HepG2 (cell line): Measurements from ENCODE around the gene ZFPL1. TPM values are rescaled to one million over a fixed set of nuclear protein-coding genes. Genes with fewer than 3 reads are reported as not detected.

Source experiments
- FOXO1 ChIP-seq: sonication (generic); formaldehyde crosslinking; IDR thresholded peaks from 2 replicates; pipeline ENCODE4 v1.4.0; 2020; ENCODE audit warnings: missing genetic modification reagents
- HNRNPK ChIP-seq: fragments of 200-400 bp; formaldehyde crosslinking; IDR thresholded peaks from 2 replicates; pipeline ENCODE4 v1.6.1; 2018; ENCODE audit warnings: low read length, low read depth, moderate library complexity, mild to moderate bottlenecking; ENCODE audit not compliant: poor library complexity, severe bottlenecking
- HOXA3 ChIP-seq: sonication (generic); formaldehyde crosslinking; IDR thresholded peaks from 2 replicates; pipeline ENCODE4 v1.5.0; 2020; ENCODE audit warnings: missing genetic modification reagents
- JUN ChIP-seq: sonication (generic); formaldehyde crosslinking; IDR thresholded peaks from 2 replicates; pipeline ENCODE4 v1.4.0; 2020; ENCODE audit warnings: mild to moderate bottlenecking, missing genetic modification reagents
- MNT ChIP-seq: fragments of 450-650 bp; IDR thresholded peaks from 2 replicates; pipeline ENCODE4 v1.6.1; 2016
- NCOA5 ChIP-seq: sonication (generic); formaldehyde crosslinking; IDR thresholded peaks from 2 replicates; pipeline ENCODE4 v1.4.0; 2020; ENCODE audit warnings: missing genetic modification reagents
- NR2F6 ChIP-seq, 2 experiments: IDR thresholded peaks; 2 replicates each; pipeline ENCODE4 v1.6.1; 2016; ENCODE audit warnings: antibody characterized with exemption in 1 of 2, mild to moderate bottlenecking in 1 of 2
- PAWR ChIP-seq: sonication (generic); formaldehyde crosslinking; IDR thresholded peaks from 2 replicates; pipeline ENCODE4 v1.4.0; 2020; ENCODE audit warnings: missing genetic modification reagents, mild to moderate bottlenecking, borderline replicate concordance
- PBX2 ChIP-seq: IDR thresholded peaks from 2 replicates; pipeline ENCODE4 v1.6.1; 2016; ENCODE audit warnings: control low read depth
- PREB ChIP-seq: sonication (generic); formaldehyde crosslinking; IDR thresholded peaks from 2 replicates; pipeline ENCODE4 v1.4.0; 2020; ENCODE audit warnings: missing genetic modification reagents
- SIN3A ChIP-seq: IDR thresholded peaks from 2 replicates; pipeline ENCODE4 v1.6.1; 2011; ENCODE audit warnings: low read depth, mild to moderate bottlenecking, control low read depth, low read length, borderline replicate concordance
- SRSF4 ChIP-seq: fragments of 200-400 bp; formaldehyde crosslinking; IDR thresholded peaks from one replicate; pipeline ENCODE4 v1.6.1; 2018; ENCODE audit warnings: mild to moderate bottlenecking, low read depth, low read length, moderate library complexity; ENCODE audit not compliant: poor library complexity, severe bottlenecking
- TEF ChIP-seq: sonication (generic); formaldehyde crosslinking; IDR thresholded peaks from 2 replicates; pipeline ENCODE4 v1.5.0; 2020; ENCODE audit warnings: missing genetic modification reagents
- ZBTB21 ChIP-seq: sonication (generic); formaldehyde crosslinking; IDR thresholded peaks from 2 replicates; pipeline ENCODE4 v1.4.0; 2020; ENCODE audit warnings: missing genetic modification reagents
- ZMAT3 ChIP-seq: sonication (generic); formaldehyde crosslinking; conservative IDR thresholded peaks from 2 replicates; pipeline ENCODE4 v1.7.0; 2021; ENCODE audit warnings: missing genetic modification reagents
- ZNF256 ChIP-seq: sonication (generic); formaldehyde crosslinking; conservative IDR thresholded peaks from 2 replicates; pipeline ENCODE4 v1.4.0; 2020; ENCODE audit warnings: missing genetic modification reagents
- ZNF317 ChIP-seq: sonication (generic); formaldehyde crosslinking; IDR thresholded peaks from 2 replicates; pipeline ENCODE4 v1.5.0; 2020; ENCODE audit warnings: mild to moderate bottlenecking, missing genetic modification reagents
- ZNF329 ChIP-seq: sonication (generic); formaldehyde crosslinking; IDR thresholded peaks from 2 replicates; pipeline ENCODE4 v1.9.0; 2021; ENCODE audit warnings: low read depth, mild to moderate bottlenecking, missing genetic modification reagents
- ZNF33B ChIP-seq: sonication (generic); formaldehyde crosslinking; IDR thresholded peaks from 2 replicates; pipeline ENCODE4 v1.5.1; 2020; ENCODE audit warnings: mild to moderate bottlenecking, missing genetic modification reagents
- ZNF354B ChIP-seq: sonication (generic); formaldehyde crosslinking; IDR thresholded peaks from 2 replicates; pipeline ENCODE4 v1.8.0; 2022; ENCODE audit warnings: mild to moderate bottlenecking, missing genetic modification reagents
- ZNF446 ChIP-seq: sonication (generic); formaldehyde crosslinking; IDR thresholded peaks from 2 replicates; pipeline ENCODE4 v1.5.0; 2020; ENCODE audit warnings: mild to moderate bottlenecking, missing genetic modification reagents
- ZNF558 ChIP-seq: sonication (generic); formaldehyde crosslinking; IDR thresholded peaks from 2 replicates; pipeline ENCODE4 v1.9.0; 2022; ENCODE audit warnings: mild to moderate bottlenecking, missing genetic modification reagents, borderline replicate concordance
- ZNF597 ChIP-seq: sonication (generic); formaldehyde crosslinking; IDR thresholded peaks from 2 replicates; pipeline ENCODE4 v1.5.0; 2020; ENCODE audit warnings: missing genetic modification reagents
- ZNF644 ChIP-seq: IDR thresholded peaks from 2 replicates; pipeline ENCODE4 v1.6.1; 2016; ENCODE audit warnings: low read depth
- ZNF670 ChIP-seq: sonication (generic); formaldehyde crosslinking; IDR thresholded peaks from 2 replicates; pipeline ENCODE4 v1.8.0; 2022; ENCODE audit warnings: mild to moderate bottlenecking, missing genetic modification reagents, borderline replicate concordance
- ZSCAN20 ChIP-seq: sonication (generic); formaldehyde crosslinking; IDR thresholded peaks from 2 replicates; pipeline ENCODE4 v1.4.0; 2020; ENCODE audit warnings: missing genetic modification reagents, mild to moderate bottlenecking, borderline replicate concordance
- polyA plus RNA-seq, 8 experiments: library from polyadenylated mRNA; depleted of rRNA in 3 of 8; stranded (reverse) in 7 of 8; unstranded in 1 of 8; fragments of >200 nt; fragmentation: Illumina TruSeq in 4 of 8; extraction: Trizol in 4 of 8; gene quantifications; 2 replicates each; pipeline versions ENCODE4 v1.2.1 to v1.2.3, GENCODE V29; 2011 to 2016; ENCODE audit warnings: low read depth in 4 of 8, missing spikeins in 1 of 8, mixed read lengths in 1 of 8; ENCODE audit not compliant: insufficient read depth in 1 of 8
- total RNA-seq, 5 experiments: library from RNA; depleted of rRNA; stranded (reverse); fragments of >200 nt; fragmentation: Illumina TruSeq; extraction: Trizol; gene quantifications; 2 replicates each; pipeline ENCODE4 v1.2.3, GENCODE V29; 2016; ENCODE audit warnings: low read depth in 1 of 5

The ZFPL1 gene
- total and polyA plus RNA-seq, 2 of the 13 experiments (the other 11 are each of a cell fraction or from before 2014, with no cell fraction given) = 32.2 to 56.0 TPM

GRCh38 chr11:65059959-65060824 is 23.8 kb upstream of the ZFPL1 start (continued):
- TF ChIP-seq NCOA5 (CRISPR knock-in tag) (no peak), ZNF670 (CRISPR knock-in tag) (no peak), ZMAT3 (CRISPR knock-in tag) (no peak), ZSCAN20 (no peak), ZNF33B (CRISPR knock-in tag) (no peak), ZNF597 (CRISPR knock-in tag) (no peak), ZNF317 (CRISPR knock-in tag) (no peak), ZNF329 (CRISPR knock-in tag) (no peak), NR2F6 (IDR thresholded peaks at IDR 0.05) (no peak), NR2F6 (CRISPR knock-in tag; IDR thresholded peaks at IDR 0.05) (no peak), PAWR (CRISPR knock-in tag) (no peak), SIN3A (no peak), HOXA3 (CRISPR knock-in tag) (peak; percentile 41; the same call in 1 of the 2 replicates), ZNF446 (CRISPR knock-in tag) (no peak), MNT (no peak), TEF (CRISPR knock-in tag) (no peak), ZNF558 (CRISPR knock-in tag) (no peak), ZBTB21 (CRISPR knock-in tag) (no peak), ZNF644 (CRISPR knock-in tag) (no peak), PBX2 (no peak), FOXO1 (CRISPR knock-in tag) (no peak), PREB (no peak), JUN (CRISPR knock-in tag) (no peak), ZNF256 (CRISPR knock-in tag) (no peak), ZNF354B (CRISPR knock-in tag) (no peak), SRSF4 (no peak), HNRNPK (no peak)
